RWPE2 (cell line): ENCODE data around the gene A1CF.
"Not testable (repeated sequence)": the region's sequence is repeated elsewhere in the genome, so short reads cannot be mapped to it uniquely, and the experiment has no call there.

Source experiments
- ATAC-seq: fragments of 200-7000 bp; cut with Tn5 transposase; 3 replicates; pipeline ENCODE4 v1.9.1; 2021; ENCODE audit warnings: low read depth
- DNase-seq: peaks from one replicate; pipeline ENCODE4 v3.0.0-alpha.2; 2020; ENCODE audit warnings: low spot score
- H3K27ac ChIP-seq: fragments of 450-650 bp; 2 replicates; pipeline ENCODE4 v1.5.1; 2017; ENCODE audit warnings: mild to moderate bottlenecking; ENCODE audit not compliant: poor library complexity, severe bottlenecking
- H3K27me3 ChIP-seq: fragments of 250-450 bp; sonication (Bioruptor Pico); 2 replicates; pipeline ENCODE4 v1.5.1; 2021; ENCODE audit warnings: mild to moderate bottlenecking, moderate library complexity; ENCODE audit not compliant: insufficient read depth, poor library complexity, severe bottlenecking
- H3K36me3 ChIP-seq: fragments of 250-450 bp; sonication (Bioruptor Pico); 2 replicates; pipeline ENCODE4 v1.5.1; 2020; ENCODE audit warnings: low read depth, mild to moderate bottlenecking, moderate library complexity
- H3K4me1 ChIP-seq: fragments of 250-450 bp; sonication (Bioruptor Pico); 2 replicates; pipeline ENCODE4 v1.5.1; 2021; ENCODE audit warnings: mild to moderate bottlenecking, moderate library complexity; ENCODE audit not compliant: insufficient read depth, poor library complexity, severe bottlenecking
- H3K4me3 ChIP-seq: fragments of 250-450 bp; sonication (Bioruptor Pico); 2 replicates; pipeline ENCODE4 v1.5.1; 2021; ENCODE audit warnings: mild to moderate bottlenecking, moderate library complexity; ENCODE audit not compliant: severe bottlenecking
- H3K9me3 ChIP-seq: fragments of 250-450 bp; sonication (Bioruptor Pico); 2 replicates; pipeline ENCODE4 v1.5.1; 2021; ENCODE audit warnings: mild to moderate bottlenecking, moderate library complexity; ENCODE audit not compliant: severe bottlenecking
- TF ChIP-seq, protein P1 (sequence below): fragments of 450-650 bp; IDR thresholded peaks from one replicate; pipeline ENCODE4 v1.5.1; 2017; ENCODE audit warnings: mild to moderate bottlenecking, moderate library complexity; ENCODE audit not compliant: poor library complexity, severe bottlenecking

The A1CF gene

DNA sequence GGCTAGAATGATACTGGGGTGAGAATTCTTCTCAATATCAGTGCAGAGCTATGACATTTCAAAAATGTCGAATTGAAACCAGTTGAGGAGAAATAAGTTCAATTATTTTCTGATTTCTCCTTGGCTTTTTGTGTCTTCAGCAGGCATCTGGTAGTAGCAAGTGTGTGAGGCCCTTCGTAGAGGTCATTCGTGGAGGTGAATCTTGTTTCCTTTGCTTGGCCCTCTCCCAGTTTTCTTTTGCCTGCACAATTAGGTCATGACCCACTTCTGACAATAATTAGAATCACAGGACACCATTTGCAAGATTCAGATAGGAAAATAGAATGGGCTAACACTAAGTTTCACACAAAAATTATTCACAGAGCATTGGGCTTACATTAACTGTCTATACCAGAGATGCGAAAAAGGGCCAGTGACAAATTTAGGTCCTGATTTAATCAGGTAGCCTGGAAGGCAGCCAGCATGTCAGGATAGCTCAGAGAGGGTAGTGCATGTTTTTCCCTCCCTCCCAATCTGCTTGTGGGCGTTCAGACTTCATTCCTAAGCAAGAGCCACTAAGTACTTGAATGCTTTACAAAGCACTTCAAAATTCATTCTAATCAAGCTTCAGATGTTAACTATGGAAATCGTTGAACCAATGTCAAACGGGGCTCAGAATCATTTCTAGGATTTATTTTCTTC, 24.0 kb upstream of the A1CF start:
- no peaks in the 10 kb centered on the region for H3K4me1 ChIP-seq
- ATAC-seq (no peak), DNase-seq (no peak)
- H3K36me3 ChIP-seq: no peaks in the 10 kb centered on the region
- no peaks in the 10 kb centered on the region for H3K9me3 ChIP-seq
- no peaks in the 10 kb centered on the region for H3K27me3 ChIP-seq
- no peak overlapping the region for H3K27ac ChIP-seq
- TF ChIP-seq, protein P1, sequence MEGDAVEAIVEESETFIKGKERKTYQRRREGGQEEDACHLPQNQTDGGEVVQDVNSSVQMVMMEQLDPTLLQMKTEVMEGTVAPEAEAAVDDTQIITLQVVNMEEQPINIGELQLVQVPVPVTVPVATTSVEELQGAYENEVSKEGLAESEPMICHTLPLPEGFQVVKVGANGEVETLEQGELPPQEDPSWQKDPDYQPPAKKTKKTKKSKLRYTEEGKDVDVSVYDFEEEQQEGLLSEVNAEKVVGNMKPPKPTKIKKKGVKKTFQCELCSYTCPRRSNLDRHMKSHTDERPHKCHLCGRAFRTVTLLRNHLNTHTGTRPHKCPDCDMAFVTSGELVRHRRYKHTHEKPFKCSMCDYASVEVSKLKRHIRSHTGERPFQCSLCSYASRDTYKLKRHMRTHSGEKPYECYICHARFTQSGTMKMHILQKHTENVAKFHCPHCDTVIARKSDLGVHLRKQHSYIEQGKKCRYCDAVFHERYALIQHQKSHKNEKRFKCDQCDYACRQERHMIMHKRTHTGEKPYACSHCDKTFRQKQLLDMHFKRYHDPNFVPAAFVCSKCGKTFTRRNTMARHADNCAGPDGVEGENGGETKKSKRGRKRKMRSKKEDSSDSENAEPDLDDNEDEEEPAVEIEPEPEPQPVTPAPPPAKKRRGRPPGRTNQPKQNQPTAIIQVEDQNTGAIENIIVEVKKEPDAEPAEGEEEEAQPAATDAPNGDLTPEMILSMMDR: no peak
- H3K4me3 ChIP-seq: no peak overlapping the region

DNA sequence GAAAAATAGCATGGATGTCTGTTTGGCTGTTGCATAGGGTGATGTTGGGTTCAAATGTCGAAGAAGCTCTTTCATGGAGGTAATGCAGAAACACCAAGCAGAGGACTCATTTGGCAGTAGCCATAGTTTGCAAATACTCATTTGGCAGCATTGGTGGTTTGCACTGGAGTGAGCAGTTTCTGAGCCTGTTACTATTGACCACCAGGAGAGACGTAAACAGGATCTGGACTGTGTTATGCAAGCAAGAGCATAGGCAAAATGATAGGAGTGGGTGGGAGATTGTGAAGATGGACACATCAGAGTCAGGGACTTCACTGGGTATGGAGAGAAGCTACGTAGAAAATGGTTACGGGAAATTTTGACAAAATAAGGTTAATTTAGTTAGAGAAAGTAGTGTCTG, 22.9 kb upstream of the A1CF start:
- Histone ChIP-seq H3K27ac (no peak overlapping the region), H3K9me3 (no peaks in the 10 kb centered on the region), H3K27me3 (no peaks in the 10 kb centered on the region), H3K36me3 (no peaks in the 10 kb centered on the region), H3K4me1 (no peaks in the 10 kb centered on the region), H3K4me3 (no peak overlapping the region)
- DNase-seq: no peak
- ATAC-seq: no peak
- TF ChIP-seq, protein P1: no peak

DNA sequence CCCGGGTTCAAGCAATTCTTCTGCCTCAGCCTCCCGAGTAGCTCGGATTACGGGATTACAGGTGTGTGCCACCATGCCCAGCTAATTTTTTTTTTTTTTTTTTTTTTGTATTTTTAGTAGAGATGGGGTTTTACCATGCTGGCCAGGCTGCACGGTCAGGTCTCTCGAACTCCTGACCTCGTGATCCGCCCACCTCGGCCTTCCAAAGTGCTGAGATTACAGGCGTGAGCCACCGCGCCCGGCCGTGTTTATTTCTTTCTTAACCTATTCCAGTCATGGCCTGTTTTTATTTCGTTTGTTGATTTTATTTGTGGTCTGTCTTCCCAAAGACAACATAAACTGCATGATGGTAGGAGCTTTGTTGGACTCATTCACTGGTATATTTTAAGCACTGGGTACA, 20.4 kb upstream of the A1CF start:
- not testable (repeated sequence) for H3K27me3 ChIP-seq, H3K27ac ChIP-seq, DNase-seq, H3K4me1 ChIP-seq, ATAC-seq, H3K36me3 ChIP-seq, H3K4me3 ChIP-seq, H3K9me3 ChIP-seq

DNA sequence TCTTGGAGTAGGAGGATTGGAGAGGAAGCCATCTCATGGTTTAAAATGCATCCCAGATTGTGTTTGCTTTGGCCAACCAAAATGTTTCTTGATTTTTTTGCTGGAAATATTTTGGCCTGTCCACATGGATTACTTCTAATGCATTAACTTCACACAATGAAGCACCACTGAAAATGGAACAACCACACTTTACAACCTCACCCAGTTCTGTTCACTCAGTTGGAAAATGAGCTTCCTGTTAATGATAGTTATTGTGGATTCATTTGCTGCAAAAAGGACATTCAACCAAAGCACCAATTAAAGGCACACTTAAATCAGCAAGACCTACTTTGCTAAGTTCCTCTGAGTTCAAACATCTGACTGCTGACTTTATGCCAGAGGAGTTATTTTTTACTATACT, 11.3 kb upstream of the A1CF start:
- DNase-seq (no peak), ATAC-seq (no peak)
- H3K4me1 ChIP-seq: no peaks in the 10 kb centered on the region
- no peaks in the 10 kb centered on the region for H3K9me3 ChIP-seq
- TF ChIP-seq, protein P1: no peak
- peaks cover 5% of the 10 kb centered on the region for H3K27me3 ChIP-seq
- no peaks in the 10 kb centered on the region for H3K36me3 ChIP-seq
- H3K4me3 ChIP-seq: no peak overlapping the region
- no peak overlapping the region for H3K27ac ChIP-seq

DNA sequence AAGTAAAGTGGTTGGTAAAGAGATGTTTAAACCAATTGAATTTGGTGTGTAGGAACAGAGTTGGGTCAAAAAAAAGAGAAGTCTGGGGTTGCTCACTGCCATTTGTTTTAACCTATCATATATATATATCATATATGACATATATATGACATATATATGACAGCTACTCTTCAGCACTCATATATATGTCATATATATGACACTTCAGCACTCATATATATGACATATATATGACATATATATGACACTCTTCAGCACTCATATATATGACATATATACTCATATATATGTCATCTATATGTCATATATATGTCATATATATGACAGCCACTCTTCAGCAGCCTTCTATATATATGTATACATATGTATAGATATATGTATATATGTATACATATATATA, 8.9 kb upstream of the A1CF start:
- TF ChIP-seq, protein P1: no peak
- peaks cover 5% of the 10 kb centered on the region for H3K27me3 ChIP-seq
- no peak overlapping the region for H3K27ac ChIP-seq
- DNase-seq (no peak), ATAC-seq (no peak)
- no peak overlapping the region for H3K4me3 ChIP-seq
- no peaks in the 10 kb centered on the region for H3K36me3 ChIP-seq
- H3K4me1 ChIP-seq: no peaks in the 10 kb centered on the region
- H3K9me3 ChIP-seq: no peaks in the 10 kb centered on the region
